Peyer's patch (tissue), 4 donors: ENCODE results near the gene RNF182. TPM values are rescaled to one million over a fixed set of nuclear protein-coding genes. Genes with fewer than 3 reads are reported as not detected.

Experiments used
- DNase-seq, 3 donors: peaks; one replicate each; pipeline ENCODE4 v3.0.0-alpha.2; 2017 to 2019
- H3K27ac ChIP-seq, 4 donors: fragments of 200-600 bp; sonication (generic); one replicate each; pipeline ENCODE4 v1.5.1; 2016 to 2019
- H3K27me3 ChIP-seq, 2 donors: fragments of 200-600 bp; sonication (generic); one replicate each; pipeline ENCODE4 v1.5.1; 2019
- H3K36me3 ChIP-seq, 3 donors: fragments of 200-600 bp; sonication (generic); one replicate each; pipeline ENCODE4 v1.5.1; 2016 to 2019
- H3K4me1 ChIP-seq, 4 donors: fragments of 200-600 bp; sonication (generic); one replicate each; pipeline ENCODE4 v1.5.1; 2016 to 2019
- H3K4me3 ChIP-seq, 4 donors: fragments of 200-600 bp; sonication (generic); 1 replicate in 3 of 4; 2 replicates in 1 of 4; pipeline ENCODE4 v1.5.1; 2016 to 2019; ENCODE audit warnings: mild to moderate bottlenecking in 1 of 4
- H3K9me3 ChIP-seq, 4 donors: fragments of 200-600 bp; sonication (generic); one replicate each; pipeline ENCODE4 v1.5.1; 2016 to 2019; ENCODE audit warnings: mild to moderate bottlenecking in 1 of 4
- POLR2A ChIP-seq, 2 donors: fragments of 450-650 bp; IDR thresholded peaks; one replicate each; pipeline ENCODE4 v1.5.1; 2017; ENCODE audit warnings: antibody characterized with exemption in 2 of 2, mild to moderate bottlenecking in 2 of 2, moderate library complexity in 2 of 2
- total RNA-seq, 4 donors: library from RNA; depleted of rRNA; stranded (reverse); fragments of >200 nt; gene quantifications; one replicate each; pipeline ENCODE4 v1.1.0, GENCODE V29; 2016
- TF ChIP-seq, protein P1 (sequence below), 6 experiments: fragments of 450-650 bp in 4 of 6; fragments of 200-600 bp in 2 of 6; sonication (generic) in 1 of 6; IDR thresholded peaks; one replicate each; pipeline ENCODE4 v1.5.1; 2017 to 2019; ENCODE audit warnings: antibody characterized with exemption in 6 of 6, mild to moderate bottlenecking in 3 of 6, moderate library complexity in 1 of 6

The RNF182 gene
- total RNA-seq, 4 donors from 2014 or later, result not detected

DNA sequence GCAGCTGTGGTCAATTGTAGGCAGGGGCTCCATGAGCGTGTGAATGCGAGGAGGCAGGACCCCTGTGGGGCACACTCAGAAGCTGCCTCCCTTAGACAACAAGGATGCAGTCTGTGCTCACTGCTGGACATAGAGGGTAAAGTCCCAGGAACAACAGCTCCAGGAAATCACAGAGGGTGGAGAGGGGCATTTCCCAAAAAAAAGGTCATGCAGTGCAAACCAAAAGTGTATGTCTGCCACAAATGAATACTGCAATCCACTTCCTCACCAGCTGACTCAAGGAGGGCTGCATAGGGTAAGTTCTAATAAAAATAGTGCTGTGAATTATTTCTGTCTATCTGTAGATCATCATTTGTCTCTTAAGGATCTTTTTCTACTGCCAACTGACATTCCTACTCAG lies 95.8 kb downstream of the RNF182 start:
- H3K4me3 ChIP-seq, result no peak overlapping the region
- H3K36me3 ChIP-seq, result no peaks in the 10 kb centered on the region
- H3K4me1 ChIP-seq, result no peaks in the 10 kb centered on the region
- TF ChIP-seq POLR2A (IDR thresholded peaks at IDR 0.05), result no peak
- TF ChIP-seq, protein P1, sequence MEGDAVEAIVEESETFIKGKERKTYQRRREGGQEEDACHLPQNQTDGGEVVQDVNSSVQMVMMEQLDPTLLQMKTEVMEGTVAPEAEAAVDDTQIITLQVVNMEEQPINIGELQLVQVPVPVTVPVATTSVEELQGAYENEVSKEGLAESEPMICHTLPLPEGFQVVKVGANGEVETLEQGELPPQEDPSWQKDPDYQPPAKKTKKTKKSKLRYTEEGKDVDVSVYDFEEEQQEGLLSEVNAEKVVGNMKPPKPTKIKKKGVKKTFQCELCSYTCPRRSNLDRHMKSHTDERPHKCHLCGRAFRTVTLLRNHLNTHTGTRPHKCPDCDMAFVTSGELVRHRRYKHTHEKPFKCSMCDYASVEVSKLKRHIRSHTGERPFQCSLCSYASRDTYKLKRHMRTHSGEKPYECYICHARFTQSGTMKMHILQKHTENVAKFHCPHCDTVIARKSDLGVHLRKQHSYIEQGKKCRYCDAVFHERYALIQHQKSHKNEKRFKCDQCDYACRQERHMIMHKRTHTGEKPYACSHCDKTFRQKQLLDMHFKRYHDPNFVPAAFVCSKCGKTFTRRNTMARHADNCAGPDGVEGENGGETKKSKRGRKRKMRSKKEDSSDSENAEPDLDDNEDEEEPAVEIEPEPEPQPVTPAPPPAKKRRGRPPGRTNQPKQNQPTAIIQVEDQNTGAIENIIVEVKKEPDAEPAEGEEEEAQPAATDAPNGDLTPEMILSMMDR (IDR thresholded peaks at IDR 0.05), result no peak
- H3K27me3 ChIP-seq, result no peaks in the 10 kb centered on the region
- no peak for DNase-seq
- H3K27ac ChIP-seq, result no peak overlapping the region
- no peaks in the 10 kb centered on the region for H3K9me3 ChIP-seq

DNA sequence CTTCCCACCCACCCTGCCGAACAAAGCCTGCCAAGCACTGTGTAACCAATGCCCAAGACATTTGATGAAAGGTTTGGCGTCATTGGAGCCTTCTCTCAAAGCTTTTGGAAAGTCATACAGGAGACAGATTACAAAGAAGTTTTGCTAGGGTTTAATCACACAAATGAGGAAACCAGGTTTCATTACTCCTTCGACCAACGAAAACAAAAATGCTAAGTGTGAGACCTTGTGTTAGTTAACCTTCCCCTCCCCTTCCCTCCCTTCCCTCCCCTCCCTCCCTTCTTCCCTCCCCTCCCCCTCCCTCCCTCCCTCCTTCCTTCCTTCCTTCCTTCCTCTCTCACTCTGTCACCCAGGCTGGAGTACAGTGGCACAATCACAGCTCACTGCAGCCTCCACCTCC lies 96.7 kb downstream of the RNF182 start:
- Histone ChIP-seq H3K9me3 (no peaks in the 10 kb centered on the region), H3K4me1 (no peaks in the 10 kb centered on the region), H3K27ac (no peak overlapping the region), H3K36me3 (no peaks in the 10 kb centered on the region), H3K27me3 (no peaks in the 10 kb centered on the region), H3K4me3 (no peak overlapping the region)
- DNase-seq, result no peak
- TF ChIP-seq, protein P1 (IDR thresholded peaks at IDR 0.05), result no peak
- no peak for TF ChIP-seq POLR2A (IDR thresholded peaks at IDR 0.05)

DNA sequence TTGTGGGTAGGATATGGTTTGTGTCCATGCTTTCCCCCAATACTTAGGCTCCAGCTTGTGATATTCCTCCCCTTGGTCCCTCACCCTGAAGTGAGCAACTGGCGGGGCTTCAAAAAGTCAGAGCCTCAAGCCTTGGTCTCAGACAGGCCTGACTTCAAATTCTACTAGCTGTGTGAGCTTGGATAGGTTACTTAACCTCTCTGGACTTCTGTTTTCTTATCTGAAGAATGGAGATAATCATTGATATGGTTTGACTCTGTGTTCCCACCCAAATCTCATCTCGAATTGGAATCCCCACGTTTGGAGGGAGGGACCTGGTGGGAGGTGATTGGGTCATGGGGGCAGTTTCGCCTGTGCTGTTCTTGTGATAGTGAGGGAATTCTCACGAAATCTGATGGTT lies 97.9 kb downstream of the RNF182 start:
- no peak overlapping the region for H3K4me3 ChIP-seq
- H3K27me3 ChIP-seq, result no peaks in the 10 kb centered on the region
- TF ChIP-seq, protein P1 (IDR thresholded peaks at IDR 0.05), result no peak
- H3K4me1 ChIP-seq, result no peaks in the 10 kb centered on the region
- H3K27ac ChIP-seq, result no peak overlapping the region
- no peaks in the 10 kb centered on the region for H3K9me3 ChIP-seq
- DNase-seq, result no peak
- H3K36me3 ChIP-seq, result no peaks in the 10 kb centered on the region

DNA sequence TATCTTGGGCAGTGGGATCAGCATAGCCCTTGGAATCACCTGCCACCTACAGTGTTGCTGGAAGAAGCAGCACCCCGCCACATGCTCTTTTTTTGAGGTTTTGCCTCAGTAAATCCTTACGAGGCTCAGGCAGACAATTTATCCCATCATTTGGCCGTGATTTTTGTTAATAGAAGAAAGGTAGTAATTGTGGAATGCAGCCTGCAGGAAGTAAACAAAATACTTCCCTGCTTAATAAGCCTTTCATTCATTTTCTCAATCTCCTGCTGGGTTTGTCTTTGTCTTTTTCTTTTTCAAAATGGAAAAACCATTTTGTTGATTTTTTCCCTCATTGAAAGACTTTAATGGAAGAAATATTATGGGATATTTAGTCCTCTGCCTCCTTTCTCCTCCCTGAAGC lies 99.1 kb downstream of the RNF182 start:
- Histone ChIP-seq H3K9me3 (no peaks in the 10 kb centered on the region), H3K4me3 (no peak overlapping the region), H3K36me3 (no peaks in the 10 kb centered on the region), H3K4me1 (no peaks in the 10 kb centered on the region), H3K27ac (no peak overlapping the region), H3K27me3 (no peaks in the 10 kb centered on the region)
- TF ChIP-seq, protein P1 (IDR thresholded peaks at IDR 0.05), result no peak
- no peak for TF ChIP-seq POLR2A (IDR thresholded peaks at IDR 0.05)
- DNase-seq, result no peak

DNA sequence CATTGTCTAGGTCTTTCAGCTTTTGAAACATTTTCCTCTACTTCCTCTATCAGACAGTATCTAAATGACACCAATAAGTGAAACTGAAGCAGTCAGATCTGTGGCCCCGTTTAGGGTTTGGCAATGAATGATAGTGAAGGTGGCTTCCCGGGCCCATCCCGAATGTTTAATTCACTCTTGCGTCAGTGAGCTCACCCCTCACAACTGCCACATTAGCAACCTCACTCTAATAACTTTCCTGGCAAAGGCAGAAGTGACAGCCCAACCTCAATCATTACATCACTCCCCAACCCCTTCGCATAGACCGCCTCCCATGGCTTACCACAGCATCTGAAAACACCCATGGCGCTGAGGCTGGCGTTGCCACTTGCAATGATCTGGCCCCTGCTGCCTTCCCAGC lies 100.4 kb downstream of the RNF182 start:
- no peak overlapping the region for H3K4me3 ChIP-seq
- H3K27ac ChIP-seq, result no peak overlapping the region
- H3K9me3 ChIP-seq, result no peaks in the 10 kb centered on the region
- H3K27me3 ChIP-seq, result no peaks in the 10 kb centered on the region
- H3K4me1 ChIP-seq, result no peaks in the 10 kb centered on the region
- H3K36me3 ChIP-seq, result no peaks in the 10 kb centered on the region
- no peak for DNase-seq
- TF ChIP-seq POLR2A (IDR thresholded peaks at IDR 0.05), result no peak
- TF ChIP-seq, protein P1 (IDR thresholded peaks at IDR 0.05), result no peak

DNA sequence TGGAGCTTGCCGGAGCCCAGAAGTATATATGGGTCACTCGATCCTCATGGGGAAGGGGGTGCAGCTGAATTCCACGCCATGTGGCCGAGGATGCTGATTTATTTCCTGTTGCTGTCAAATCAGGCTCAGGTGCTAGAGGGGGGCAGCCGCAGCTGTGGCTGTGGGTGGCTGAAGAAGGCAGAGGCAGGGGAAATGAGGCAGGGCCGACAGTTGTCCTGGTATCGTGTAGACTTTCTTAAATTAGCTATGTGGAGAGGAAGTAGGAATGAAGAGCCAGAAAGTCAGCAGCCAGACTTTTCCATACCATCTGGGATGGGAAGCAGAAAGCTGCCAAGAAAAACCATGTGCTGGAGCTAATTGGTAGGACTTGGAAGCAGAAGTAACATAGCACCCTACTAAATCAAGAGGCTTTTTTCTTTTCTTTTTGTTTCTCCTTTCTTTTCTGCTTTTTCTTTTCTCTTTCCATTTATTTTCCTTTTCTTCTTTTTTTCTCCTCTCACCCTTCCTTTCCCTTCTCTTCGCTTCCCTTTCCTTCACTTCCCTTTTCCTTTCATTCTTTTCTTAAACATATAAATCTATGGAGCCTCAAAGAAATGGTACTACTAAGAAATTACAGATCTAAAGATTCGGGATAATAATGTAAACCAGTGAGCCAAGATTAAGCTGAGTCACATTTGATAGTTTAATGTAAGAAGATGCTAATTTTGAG lies 102.2 kb downstream of the RNF182 start:
- TF ChIP-seq POLR2A (IDR thresholded peaks at IDR 0.05), result no peak
- TF ChIP-seq, protein P1 (IDR thresholded peaks at IDR 0.05), result no peak
- H3K36me3 ChIP-seq, result no peaks in the 10 kb centered on the region

More for the DNA sequence above, 102.2 kb downstream of the RNF182 start:
- no peaks in the 10 kb centered on the region for H3K4me1 ChIP-seq
- H3K27me3 ChIP-seq, result no peaks in the 10 kb centered on the region
- no peaks in the 10 kb centered on the region for H3K9me3 ChIP-seq
- H3K27ac ChIP-seq, result no peak overlapping the region
- no peak overlapping the region for H3K4me3 ChIP-seq
- DNase-seq, result no peak
